Stomach (tissue), 9 donors: ENCODE data around the gene TEX9. TPM values are rescaled to one million over a fixed set of nuclear protein-coding genes. Genes with fewer than 3 reads are reported as not detected.

Experiments used
- DNase-seq, 2 donors: peaks; one replicate each; pipeline versions ENCODE4 v3.0.0 to v3.0.0-alpha.2; 2013 to 2019
- H3K27ac ChIP-seq, 5 donors: fragments of 200-600 bp in 4 of 5; sonication (generic) in 4 of 5; one replicate each; pipeline ENCODE4 v1.5.1; 2013 to 2019; ENCODE audit warnings: mild to moderate bottlenecking in 1 of 5, moderate library complexity in 1 of 5
- H3K27me3 ChIP-seq, 3 donors: fragments of 200-600 bp; sonication (generic); one replicate each; pipeline ENCODE4 v1.5.1; 2017 to 2019; ENCODE audit warnings: mixed run types in 1 of 3
- H3K36me3 ChIP-seq, 4 donors: fragments of 200-600 bp; sonication (generic); 1 replicate in 3 of 4; 2 replicates in 1 of 4; pipeline ENCODE4 v1.5.1; 2016 to 2019
- H3K4me1 ChIP-seq, 4 donors: fragments of 200-600 bp; sonication (generic); one replicate each; pipeline ENCODE4 v1.5.1; 2016 to 2019
- H3K4me3 ChIP-seq, 4 donors: fragments of 200-600 bp; sonication (generic) in 3 of 4; one replicate each; pipeline ENCODE4 v1.5.1; 2016 to 2019; ENCODE audit warnings: mild to moderate bottlenecking in 1 of 4
- H3K9me3 ChIP-seq, 4 donors: fragments of 200-600 bp; sonication (generic); one replicate each; pipeline ENCODE4 v1.5.1; 2016 to 2019
- CTCF ChIP-seq, 7 experiments: fragments of 450-650 bp in 4 of 7; fragments of 200-600 bp in 3 of 7; sonication (generic) in 3 of 7; IDR thresholded peaks; one replicate each; pipeline ENCODE4 v1.5.1; 2016 to 2019; ENCODE audit warnings: antibody characterized with exemption in 7 of 7, control low read depth in 2 of 7, mild to moderate bottlenecking in 1 of 7
- EP300 ChIP-seq: sonication (generic); formaldehyde crosslinking; IDR thresholded peaks from one replicate; pipeline ENCODE4 v1.6.1; 2017; ENCODE audit warnings: antibody characterized with exemption
- POLR2A ChIP-seq, 4 donors: fragments of 450-650 bp; IDR thresholded peaks; one replicate each; pipeline ENCODE4 v1.6.1; 2016; ENCODE audit warnings: antibody characterized with exemption in 4 of 4, control low read depth in 2 of 4, mild to moderate bottlenecking in 1 of 4, moderate library complexity in 1 of 4
- POLR2AphosphoS5 ChIP-seq, 3 donors: sonication (generic); formaldehyde crosslinking; IDR thresholded peaks; one replicate each; pipeline ENCODE4 v1.6.1; 2016; ENCODE audit warnings: antibody characterized with exemption in 3 of 3
- WGBS, 5 donors: extraction: QIAGEN DNeasy Blood & Tissue Kit in 3 of 5; methylation state at CpG; one replicate each; pipeline versions ENCODE4 v1.1.5 to v1.1.7; 2013 to 2018; 5-methylcytosine and 5-hydroxymethylcytosine counted together
- intact Hi-C: fragments of 100-400 bp; cut with DNase I; formaldehyde crosslinking; loops from one replicate; pipeline ENCODE4 v1.15.1; 2023; ENCODE audit warnings: low total_unique reads
- polyA plus RNA-seq, 3 donors: library from polyadenylated mRNA; stranded (reverse); fragments of 200-250 nt; gene quantifications; one replicate each; pipeline ENCODE4 v1.2.3, GENCODE V29; 2013
- total RNA-seq, 5 donors: library from RNA; depleted of rRNA; stranded (reverse); fragments of >200 nt; gene quantifications; one replicate each; pipeline versions ENCODE4 v1.1.0 to v1.2.3, GENCODE V29; 2014 to 2016
- donor health status: healthy with polysubstance abuse.
- donor health status: Bipolar disorder and iron deficiency.
- donor health status: healthy.

TEX9 gene
- total and polyA plus RNA-seq, 8 donors, result 1.8 to 27.4 (median 5.4) TPM

DNA sequence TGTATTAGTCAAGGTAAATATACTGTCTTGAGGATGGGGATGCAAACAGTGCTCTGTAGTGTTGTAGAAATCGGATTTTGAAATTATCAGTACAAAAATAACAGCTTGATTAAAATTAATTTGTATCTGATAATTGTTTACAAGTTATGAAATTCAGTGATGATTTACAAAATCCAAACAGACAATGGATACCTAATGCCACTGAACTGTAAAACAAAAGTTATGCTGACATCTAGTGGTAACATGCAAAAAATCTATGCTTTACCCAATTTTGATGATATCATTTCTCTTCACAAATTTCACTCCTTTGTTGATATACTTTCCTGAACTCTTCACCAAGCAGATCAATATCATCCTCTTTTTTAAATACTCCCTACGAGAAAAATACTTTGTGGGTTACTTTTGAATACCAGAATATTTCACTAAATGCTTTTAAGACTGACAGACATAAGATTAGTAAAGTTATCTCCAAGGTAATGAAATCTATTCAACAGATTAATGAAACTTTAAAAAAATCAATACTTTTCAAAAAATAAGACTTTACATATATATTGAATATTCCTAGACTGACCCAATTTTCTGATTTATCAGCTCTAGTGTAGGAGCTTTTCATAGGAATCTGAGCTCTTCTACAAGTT lies 63.7 kb downstream of the TEX9 start:
- no peak for TF ChIP-seq POLR2A (IDR thresholded peaks at IDR 0.05)
- TF ChIP-seq POLR2AphosphoS5 (IDR thresholded peaks at IDR 0.05), result no peak
- TF ChIP-seq CTCF (IDR thresholded peaks at IDR 0.05), result peak in 4 of 7 experiments; percentile 17 to 55 (median 36)
- 13 to 26% (median 23%) methylated on average over 2 of the region's 2 CpGs for WGBS, 5 donors
- intact Hi-C loops, result loop anchor here (10.0 kb wide), 1 partner anchor 184 kb away; the partner anchor contains the start of gene RFX7
- H3K36me3 ChIP-seq, result peaks cover 0 to 24% (median 13%) of the 10 kb centered on the region in 4 donors
- H3K27me3 ChIP-seq, result no peaks in the 10 kb centered on the region
- DNase-seq, result peak in 1 of 2 donors; percentile 44
- H3K4me3 ChIP-seq, result no peak overlapping the region
- H3K4me1 ChIP-seq, result no peaks in the 10 kb centered on the region
- H3K27ac ChIP-seq, result no peak overlapping the region
- peaks cover 0 to 6% (median 0%) of the 10 kb centered on the region in 4 donors for H3K9me3 ChIP-seq

- no peaks in the 10 kb centered on the region for H3K4me1 ChIP-seq
- H3K27me3 ChIP-seq, result no peaks in the 10 kb centered on the region
- intact Hi-C loops, result no loop called here
- no peaks in the 10 kb centered on the region for H3K9me3 ChIP-seq
- no peak overlapping the region for H3K27ac ChIP-seq
- WGBS, 5 donors, result 89 to 96% (median 91%) methylated on average over 5 of the region's 5 CpGs
- no peak for DNase-seq
- H3K36me3 ChIP-seq, result peaks cover 0 to 14% (median 8%) of the 10 kb centered on the region in 4 donors
- TF ChIP-seq EP300, result no peak
- TF ChIP-seq POLR2AphosphoS5 (IDR thresholded peaks at IDR 0.05), result no peak
- TF ChIP-seq CTCF (IDR thresholded peaks at IDR 0.05), result no peak
- TF ChIP-seq POLR2A (IDR thresholded peaks at IDR 0.05), result no peak
- H3K4me3 ChIP-seq, result no peak overlapping the region
These were observed 67.1 kb downstream of the TEX9 start for GRCh38 chr15:56432304-56432703.

DNA sequence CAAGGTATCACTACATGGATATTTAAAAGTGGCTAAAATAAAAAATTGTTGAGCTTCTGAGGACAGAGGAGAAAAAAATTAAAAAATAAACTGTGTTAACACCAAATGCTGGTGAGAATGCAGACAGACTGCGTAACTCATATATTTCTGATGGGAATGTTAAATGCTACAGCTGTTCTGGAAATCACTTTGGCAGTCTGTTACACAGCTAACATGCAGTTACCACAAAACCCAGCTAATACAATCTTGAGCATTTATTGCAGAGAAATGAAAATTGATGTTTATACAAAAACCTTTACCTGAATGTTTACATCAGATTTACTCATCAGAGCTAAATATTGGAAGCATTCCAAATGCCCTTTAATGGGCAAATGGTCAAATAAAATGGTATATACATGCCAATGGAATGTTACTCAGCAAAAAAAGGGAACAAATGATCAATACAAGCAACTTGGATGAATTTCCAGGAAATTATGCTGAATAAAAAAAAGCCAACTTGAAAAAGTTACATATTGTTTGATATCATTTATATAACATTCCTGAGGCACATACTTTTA lies 75.1 kb downstream of the TEX9 start:
- Histone ChIP-seq H3K4me3 (no peak overlapping the region), H3K9me3 (no peaks in the 10 kb centered on the region), H3K27ac (no peak overlapping the region), H3K36me3 (peaks cover 0 to 7% (median 0%) of the 10 kb centered on the region in 4 donors), H3K27me3 (no peaks in the 10 kb centered on the region), H3K4me1 (no peaks in the 10 kb centered on the region)
- peak in 1 of 2 donors; percentile 7 for DNase-seq
- TF ChIP-seq EP300, result no peak
- no peak for TF ChIP-seq CTCF (IDR thresholded peaks at IDR 0.05)
- no peak for TF ChIP-seq POLR2AphosphoS5 (IDR thresholded peaks at IDR 0.05)
- no peak for TF ChIP-seq POLR2A (IDR thresholded peaks at IDR 0.05)
- WGBS, 5 donors, result 85 to 98% (median 93%) methylated on average over 1 of the region's 1 CpG
- intact Hi-C loops, result no loop called here

- H3K36me3 ChIP-seq, result peaks cover 0 to 7% (median 0%) of the 10 kb centered on the region in 4 donors
- 95 to 100% (median 97%) methylated on average over 3 of the region's 3 CpGs for WGBS, 5 donors
- H3K4me3 ChIP-seq, result no peak overlapping the region
- no peaks in the 10 kb centered on the region for H3K4me1 ChIP-seq
- DNase-seq, result no peak
- intact Hi-C loops, result no loop called here
- TF ChIP-seq POLR2A (IDR thresholded peaks at IDR 0.05), result no peak
- no peak for TF ChIP-seq CTCF (IDR thresholded peaks at IDR 0.05)
- no peak for TF ChIP-seq POLR2AphosphoS5 (IDR thresholded peaks at IDR 0.05)
- TF ChIP-seq EP300, result no peak
- no peak overlapping the region for H3K27ac ChIP-seq
- H3K9me3 ChIP-seq, result no peaks in the 10 kb centered on the region
- no peaks in the 10 kb centered on the region for H3K27me3 ChIP-seq
These were observed 77.1 kb downstream of the TEX9 start for GRCh38 chr15:56442354-56442753.
